Ishikawa (cell line): ENCODE results near the gene ZNFX1.

Source experiments
- CEBPB ChIP-seq: IDR thresholded peaks from 2 replicates; pipeline ENCODE4 v1.6.1; 2012
- CREB1 ChIP-seq: IDR thresholded peaks from 2 replicates; pipeline ENCODE4 v1.6.1; 2012; ENCODE audit warnings: low read depth
- EGR1 ChIP-seq: IDR thresholded peaks from 2 replicates; pipeline ENCODE4 v1.6.1; 2012
- EP300 ChIP-seq: IDR thresholded peaks from 2 replicates; pipeline ENCODE4 v1.6.1; 2012; ENCODE audit warnings: borderline replicate concordance
- FOXM1 ChIP-seq: IDR thresholded peaks from 2 replicates; pipeline ENCODE4 v1.6.1; 2012; ENCODE audit warnings: low read depth, borderline replicate concordance
- NFIC ChIP-seq: IDR thresholded peaks from 2 replicates; pipeline ENCODE4 v1.6.1; 2012
- RAD21 ChIP-seq: IDR thresholded peaks from 2 replicates; pipeline ENCODE4 v1.6.1; 2012; ENCODE audit warnings: low read depth
- TAF1 ChIP-seq: IDR thresholded peaks from 2 replicates; pipeline ENCODE4 v1.6.1; 2012; ENCODE audit warnings: low read depth, mild to moderate bottlenecking
- TCF12 ChIP-seq: IDR thresholded peaks from 2 replicates; pipeline ENCODE4 v1.6.1; 2012; ENCODE audit warnings: low read depth
- TEAD4 ChIP-seq: IDR thresholded peaks from 2 replicates; pipeline ENCODE4 v1.6.1; 2012
- YY1 ChIP-seq: IDR thresholded peaks from 2 replicates; pipeline ENCODE4 v1.6.1; 2012; ENCODE audit warnings: low read depth
- ZBTB7A ChIP-seq: IDR thresholded peaks from 2 replicates; pipeline ENCODE4 v1.6.1; 2012; ENCODE audit warnings: low read depth
- TF ChIP-seq, protein P1 (sequence below): IDR thresholded peaks from 2 replicates; pipeline ENCODE4 v1.6.1; 2012
- TF ChIP-seq, protein P2 (sequence below): IDR thresholded peaks from 2 replicates; pipeline ENCODE4 v1.6.1; 2012; ENCODE audit warnings: low read depth, mild to moderate bottlenecking
- TF ChIP-seq, protein P3 (sequence below): IDR thresholded peaks from 2 replicates; pipeline ENCODE4 v1.6.1; 2012

Gene ZNFX1

DNA sequence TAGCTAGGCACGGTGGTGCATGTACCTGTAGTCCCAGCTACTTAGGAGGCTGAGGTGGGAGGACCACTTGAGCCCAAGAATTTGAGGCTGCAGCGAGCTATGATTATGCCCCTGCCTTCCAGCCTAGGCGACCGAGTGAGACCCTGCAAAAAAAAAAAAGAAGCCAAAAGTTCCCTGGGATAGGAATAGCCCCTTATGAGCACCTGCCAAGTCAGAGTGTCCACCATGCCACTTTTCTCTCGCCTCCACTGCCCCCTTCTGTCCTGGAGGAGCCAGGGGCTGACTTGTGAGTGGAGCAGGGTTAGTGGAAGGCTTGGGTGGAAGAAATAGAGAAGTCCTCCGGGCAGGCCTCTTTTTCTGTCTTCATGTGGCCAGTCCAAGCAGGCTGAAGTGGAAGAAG lies 70.8 kb downstream of the ZNFX1 start:
- TF ChIP-seq ZBTB7A (no peak), RAD21 (peak; percentile 34; the same call in 1 of the 2 replicates)

- TF ChIP-seq CREB1 (no peak), TEAD4 (no peak), EP300 (no peak), FOXM1 (no peak), TAF1 (no peak), EGR1 (no peak), YY1 (no peak), RAD21 (no peak), TCF12 (no peak), CEBPB (no peak), NFIC (no peak)
- TF ChIP-seq, protein P1, sequence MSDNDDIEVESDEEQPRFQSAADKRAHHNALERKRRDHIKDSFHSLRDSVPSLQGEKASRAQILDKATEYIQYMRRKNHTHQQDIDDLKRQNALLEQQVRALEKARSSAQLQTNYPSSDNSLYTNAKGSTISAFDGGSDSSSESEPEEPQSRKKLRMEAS = no peak
- TF ChIP-seq, protein P2, sequence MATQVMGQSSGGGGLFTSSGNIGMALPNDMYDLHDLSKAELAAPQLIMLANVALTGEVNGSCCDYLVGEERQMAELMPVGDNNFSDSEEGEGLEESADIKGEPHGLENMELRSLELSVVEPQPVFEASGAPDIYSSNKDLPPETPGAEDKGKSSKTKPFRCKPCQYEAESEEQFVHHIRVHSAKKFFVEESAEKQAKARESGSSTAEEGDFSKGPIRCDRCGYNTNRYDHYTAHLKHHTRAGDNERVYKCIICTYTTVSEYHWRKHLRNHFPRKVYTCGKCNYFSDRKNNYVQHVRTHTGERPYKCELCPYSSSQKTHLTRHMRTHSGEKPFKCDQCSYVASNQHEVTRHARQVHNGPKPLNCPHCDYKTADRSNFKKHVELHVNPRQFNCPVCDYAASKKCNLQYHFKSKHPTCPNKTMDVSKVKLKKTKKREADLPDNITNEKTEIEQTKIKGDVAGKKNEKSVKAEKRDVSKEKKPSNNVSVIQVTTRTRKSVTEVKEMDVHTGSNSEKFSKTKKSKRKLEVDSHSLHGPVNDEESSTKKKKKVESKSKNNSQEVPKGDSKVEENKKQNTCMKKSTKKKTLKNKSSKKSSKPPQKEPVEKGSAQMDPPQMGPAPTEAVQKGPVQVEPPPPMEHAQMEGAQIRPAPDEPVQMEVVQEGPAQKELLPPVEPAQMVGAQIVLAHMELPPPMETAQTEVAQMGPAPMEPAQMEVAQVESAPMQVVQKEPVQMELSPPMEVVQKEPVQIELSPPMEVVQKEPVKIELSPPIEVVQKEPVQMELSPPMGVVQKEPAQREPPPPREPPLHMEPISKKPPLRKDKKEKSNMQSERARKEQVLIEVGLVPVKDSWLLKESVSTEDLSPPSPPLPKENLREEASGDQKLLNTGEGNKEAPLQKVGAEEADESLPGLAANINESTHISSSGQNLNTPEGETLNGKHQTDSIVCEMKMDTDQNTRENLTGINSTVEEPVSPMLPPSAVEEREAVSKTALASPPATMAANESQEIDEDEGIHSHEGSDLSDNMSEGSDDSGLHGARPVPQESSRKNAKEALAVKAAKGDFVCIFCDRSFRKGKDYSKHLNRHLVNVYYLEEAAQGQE = no peak
- TF ChIP-seq, protein P3, sequence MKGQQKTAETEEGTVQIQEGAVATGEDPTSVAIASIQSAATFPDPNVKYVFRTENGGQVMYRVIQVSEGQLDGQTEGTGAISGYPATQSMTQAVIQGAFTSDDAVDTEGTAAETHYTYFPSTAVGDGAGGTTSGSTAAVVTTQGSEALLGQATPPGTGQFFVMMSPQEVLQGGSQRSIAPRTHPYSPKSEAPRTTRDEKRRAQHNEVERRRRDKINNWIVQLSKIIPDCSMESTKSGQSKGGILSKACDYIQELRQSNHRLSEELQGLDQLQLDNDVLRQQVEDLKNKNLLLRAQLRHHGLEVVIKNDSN = no peak
Observed at GRCh38 chr20:49203746-49204145, 74.1 kb downstream of the ZNFX1 start.

GRCh38 chr20:49203011-49203410 lies 74.8 kb downstream of the ZNFX1 start:
- TF ChIP-seq EGR1 (no peak), YY1 (no peak), TEAD4 (no peak), FOXM1 (no peak), CREB1 (no peak), NFIC (no peak), ZBTB7A (no peak), EP300 (no peak), TCF12 (no peak), RAD21 (no peak), TAF1 (no peak), CEBPB (no peak)
- TF ChIP-seq, protein P2 = no peak
- TF ChIP-seq, protein P3 = no peak
- TF ChIP-seq, protein P1 = no peak

GRCh38 chr20:49199729-49200293 lies 78.0 kb downstream of the ZNFX1 start:
- TF ChIP-seq, protein P1 = no peak
- TF ChIP-seq CREB1 (no peak), RAD21 (no peak)
